Muscle layer of duodenum (tissue), 2 donors: ENCODE measurements around the gene ENPP1.
A peak's percentile ranks its signal among the peaks of the same experiment; 100 is the strongest.

Experiments
- H3K27ac ChIP-seq: one replicate; pipeline ENCODE4 v1.7.0; 2013; ENCODE audit warnings: mild to moderate bottlenecking, low read length
- H3K27me3 ChIP-seq: one replicate; pipeline ENCODE4 v1.7.0; 2013; ENCODE audit warnings: low read depth, mild to moderate bottlenecking, control low read depth, low read length
- H3K36me3 ChIP-seq, 2 donors: one replicate each; pipeline ENCODE4 v1.7.0; 2013; ENCODE audit warnings: low read length in 2 of 2, control low read depth in 1 of 2, mild to moderate bottlenecking in 1 of 2; ENCODE audit not compliant: insufficient read depth in 2 of 2, control insufficient read depth in 1 of 2
- H3K4me1 ChIP-seq, 2 donors: one replicate each; pipeline ENCODE4 v1.7.0; 2013; ENCODE audit warnings: low read length in 2 of 2, mild to moderate bottlenecking in 2 of 2, control low read depth in 1 of 2, moderate library complexity in 1 of 2; ENCODE audit not compliant: insufficient read depth in 2 of 2, control insufficient read depth in 1 of 2
- H3K4me3 ChIP-seq, 2 donors: one replicate each; pipeline ENCODE4 v1.7.0; 2013; ENCODE audit warnings: low read length in 2 of 2, low read depth in 1 of 2, mild to moderate bottlenecking in 1 of 2
- H3K9me3 ChIP-seq, 2 donors: one replicate each; pipeline ENCODE4 v1.7.0; 2013; ENCODE audit warnings: low read length in 2 of 2, control low read depth in 1 of 2, mild to moderate bottlenecking in 1 of 2; ENCODE audit not compliant: control insufficient read depth in 1 of 2
- donor health status: healthy.

The ENPP1 gene

DNA sequence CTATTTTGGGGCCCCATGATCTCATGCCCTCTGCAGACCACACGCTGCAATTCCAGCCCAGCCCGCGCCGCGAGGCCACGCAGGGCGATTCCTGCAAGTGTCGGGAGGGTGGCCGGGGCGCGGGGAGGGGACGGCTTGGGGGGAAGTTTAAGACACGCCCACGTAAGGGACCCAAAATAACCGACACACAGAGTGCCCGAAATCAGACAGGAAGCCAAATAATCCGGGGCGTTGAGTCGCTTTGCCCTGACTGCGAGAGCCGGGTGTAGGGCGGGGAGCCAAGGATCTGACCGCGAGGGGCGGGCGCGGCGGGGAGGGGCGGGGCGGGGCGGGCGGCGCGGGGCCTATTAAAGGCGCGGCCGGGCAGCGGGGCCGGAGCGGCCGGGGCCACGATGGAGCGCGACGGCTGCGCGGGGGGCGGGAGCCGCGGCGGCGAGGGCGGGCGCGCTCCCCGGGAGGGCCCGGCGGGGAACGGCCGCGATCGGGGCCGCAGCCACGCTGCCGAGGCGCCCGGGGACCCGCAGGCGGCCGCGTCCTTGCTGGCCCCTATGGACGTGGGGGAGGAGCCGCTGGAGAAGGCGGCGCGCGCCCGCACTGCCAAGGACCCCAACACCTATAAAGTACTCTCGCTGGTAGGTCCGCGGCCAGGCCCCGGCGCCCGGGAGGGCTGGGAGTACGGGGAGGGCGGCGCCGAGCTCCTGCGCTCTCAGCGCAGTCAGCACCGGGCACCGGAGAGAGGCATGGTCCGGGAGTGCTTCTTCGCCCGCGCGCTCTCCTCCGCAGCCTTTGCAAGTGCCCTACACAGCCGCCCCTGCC, at the start of gene ENPP1:
Gene ENPP1, plus strand, starts transcription at position 377 of the 816 bp plus-strand sequence. Its CDS starts 16 bp downstream, at position 393.
- Histone ChIP-seq H3K4me3 (peak within 1 kb of the TSS; percentile 70 to 75), H3K4me1 (no peaks in the 10 kb centered on the region), H3K27ac (no peak within 1 kb of the TSS), H3K9me3 (no peaks in the 10 kb centered on the region), H3K36me3 (no peaks in the 10 kb centered on the region), H3K27me3 (no peaks in the 10 kb centered on the region)

GRCh38 chr6:131758920-131759319, 48.9 kb upstream of the ENPP1 start:
- H3K9me3 ChIP-seq: no peaks in the 10 kb centered on the region
- no peaks in the 10 kb centered on the region for H3K27me3 ChIP-seq
- no peak overlapping the region for H3K4me3 ChIP-seq
- no peaks in the 10 kb centered on the region for H3K4me1 ChIP-seq
- no peak overlapping the region for H3K27ac ChIP-seq
- no peaks in the 10 kb centered on the region for H3K36me3 ChIP-seq

DNA sequence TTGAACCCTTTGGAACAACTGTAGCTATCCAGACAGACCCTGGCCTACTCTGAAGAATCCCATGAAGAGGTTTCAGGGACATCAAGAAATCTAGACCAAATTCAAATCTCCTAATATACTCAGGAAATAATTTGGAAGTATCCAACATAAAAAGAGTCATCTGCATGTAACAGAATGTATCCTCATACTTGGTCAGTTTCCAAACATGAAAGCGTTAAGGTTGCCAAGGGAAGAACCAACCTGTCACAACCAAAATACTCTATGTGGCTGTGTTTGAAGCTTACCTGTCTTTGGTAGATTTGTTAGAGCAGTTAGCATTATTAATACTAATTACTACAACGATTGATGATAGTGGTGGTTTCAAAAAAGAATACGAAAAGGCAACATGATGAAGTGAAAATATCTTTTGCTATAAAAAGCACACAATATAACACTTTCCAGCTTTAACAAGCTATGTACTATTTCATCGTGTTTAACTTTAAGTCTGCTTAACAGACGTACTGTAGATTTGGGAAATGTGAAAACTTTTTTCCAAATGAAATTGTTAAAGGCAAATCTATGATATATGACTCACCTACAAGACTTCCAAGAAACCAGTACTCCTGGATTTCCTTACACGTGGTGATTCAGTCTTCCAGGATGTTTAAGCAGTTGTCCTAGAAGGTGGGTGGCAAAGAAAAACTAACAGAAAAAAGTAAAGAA, 46.6 kb upstream of the ENPP1 start:
- Histone ChIP-seq H3K27ac (no peak overlapping the region), H3K4me1 (no peaks in the 10 kb centered on the region)

GRCh38 chr6:131761762-131762067, 46.1 kb upstream of the ENPP1 start:
- Histone ChIP-seq H3K36me3 (no peaks in the 10 kb centered on the region), H3K4me1 (no peaks in the 10 kb centered on the region), H3K9me3 (no peaks in the 10 kb centered on the region), H3K4me3 (no peak overlapping the region), H3K27ac (no peak overlapping the region), H3K27me3 (no peaks in the 10 kb centered on the region)

More for the DNA sequence above, 46.6 kb upstream of the ENPP1 start:
- Histone ChIP-seq H3K4me3 (no peak overlapping the region), H3K36me3 (no peaks in the 10 kb centered on the region), H3K9me3 (no peaks in the 10 kb centered on the region), H3K27me3 (no peaks in the 10 kb centered on the region)

GRCh38 chr6:131762984-131763383, 44.8 kb upstream of the ENPP1 start:
- H3K4me3 ChIP-seq: no peak overlapping the region
- H3K4me1 ChIP-seq: no peaks in the 10 kb centered on the region
- no peaks in the 10 kb centered on the region for H3K27me3 ChIP-seq
- H3K9me3 ChIP-seq: no peaks in the 10 kb centered on the region
- H3K36me3 ChIP-seq: no peaks in the 10 kb centered on the region
- no peak overlapping the region for H3K27ac ChIP-seq

DNA sequence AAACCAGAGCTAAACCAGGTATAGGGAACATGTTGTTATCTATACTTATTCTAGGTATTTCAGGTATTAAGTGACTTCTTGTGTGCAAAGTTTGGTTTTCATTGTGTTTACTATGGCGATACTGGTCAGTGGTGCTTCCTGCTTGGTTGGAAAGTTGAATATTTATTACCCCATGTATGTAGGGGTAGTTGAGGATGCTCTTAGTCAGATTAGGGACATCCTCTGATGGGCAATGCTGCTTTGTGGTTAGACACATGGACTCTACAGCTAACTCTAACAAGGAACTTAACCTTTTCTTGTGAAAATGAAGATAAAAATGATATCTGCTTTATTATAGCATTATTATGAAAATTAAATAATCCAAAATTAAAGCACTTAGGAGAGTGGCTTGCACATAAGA, 44.1 kb upstream of the ENPP1 start:
- Histone ChIP-seq H3K27ac (no peak overlapping the region), H3K4me3 (no peak overlapping the region), H3K36me3 (no peaks in the 10 kb centered on the region), H3K9me3 (no peaks in the 10 kb centered on the region), H3K4me1 (no peaks in the 10 kb centered on the region), H3K27me3 (no peaks in the 10 kb centered on the region)

DNA sequence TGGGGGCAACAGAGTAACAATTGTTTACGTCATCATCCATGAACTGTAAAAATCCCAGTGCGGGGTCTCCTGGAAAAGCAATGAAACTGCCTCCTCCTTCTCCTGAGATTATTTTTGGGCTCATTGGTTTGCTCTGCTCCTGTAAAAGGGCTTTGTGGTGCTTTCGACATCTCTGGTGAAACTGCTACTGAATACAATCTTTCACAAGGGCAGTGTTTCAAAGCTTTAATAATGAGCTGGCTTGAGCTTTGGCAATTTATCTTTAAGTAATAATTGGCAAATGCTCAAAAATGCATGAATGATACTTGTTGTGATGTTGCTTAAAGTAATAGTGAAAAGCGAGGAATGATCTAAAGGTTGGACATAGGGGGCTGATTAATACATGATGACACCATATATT, 43.5 kb upstream of the ENPP1 start:
- Histone ChIP-seq H3K4me1 (no peaks in the 10 kb centered on the region), H3K9me3 (no peaks in the 10 kb centered on the region), H3K27ac (no peak overlapping the region), H3K4me3 (no peak overlapping the region), H3K36me3 (no peaks in the 10 kb centered on the region), H3K27me3 (no peaks in the 10 kb centered on the region)

DNA sequence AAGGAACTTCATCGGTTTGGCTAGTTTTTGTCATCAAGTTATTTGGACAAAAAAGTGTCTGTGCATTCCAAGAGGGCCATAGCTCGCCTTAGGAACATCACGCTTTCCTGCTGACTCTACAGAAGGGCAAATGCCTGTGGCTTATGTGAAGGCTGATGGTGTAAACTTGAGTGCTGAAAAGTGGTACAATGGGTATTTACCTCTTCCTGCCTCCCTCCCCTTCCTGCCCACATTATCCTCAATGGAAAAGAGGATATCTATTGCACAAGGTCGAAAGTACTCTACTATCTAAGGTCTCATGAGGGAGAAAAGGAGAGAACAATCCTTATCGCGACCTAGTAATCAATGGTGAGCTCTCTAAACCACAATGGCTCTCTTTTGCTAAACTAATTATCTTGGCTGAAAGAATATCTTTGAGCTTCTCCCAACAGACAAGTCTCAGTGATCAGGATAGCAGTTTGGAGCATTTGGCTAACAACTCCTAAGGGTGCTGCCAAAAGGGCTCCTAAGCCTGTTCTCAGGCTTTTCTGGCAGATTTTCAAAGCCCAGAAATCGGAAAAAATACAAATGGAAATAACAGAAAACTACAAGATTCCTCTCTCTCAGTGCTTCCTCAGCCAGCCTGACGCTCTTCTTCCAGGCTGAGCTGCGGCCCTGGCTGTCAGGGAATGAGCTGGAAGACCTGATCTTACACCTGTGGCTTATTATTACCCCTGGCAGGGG, 42.6 kb upstream of the ENPP1 start:
- H3K36me3 ChIP-seq: no peaks in the 10 kb centered on the region
- no peaks in the 10 kb centered on the region for H3K27me3 ChIP-seq
- H3K9me3 ChIP-seq: no peaks in the 10 kb centered on the region
- H3K4me1 ChIP-seq: no peaks in the 10 kb centered on the region
- no peak overlapping the region for H3K4me3 ChIP-seq
- no peak overlapping the region for H3K27ac ChIP-seq

DNA sequence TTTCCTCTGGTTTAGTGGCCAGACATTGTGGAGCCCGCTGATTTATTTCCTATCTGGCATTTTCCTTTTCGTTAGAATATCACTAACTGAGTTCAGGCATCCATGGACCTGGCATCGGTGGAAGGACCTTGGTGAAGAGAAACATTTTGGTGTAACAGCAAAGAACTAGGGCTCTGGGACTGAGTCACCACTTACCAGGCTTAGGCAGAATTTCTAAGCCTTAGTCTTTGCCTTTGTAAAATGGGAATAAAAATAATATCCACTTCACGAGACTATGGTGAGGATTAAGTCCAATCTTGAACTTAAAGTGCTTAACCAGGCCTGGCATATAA, 42.0 kb upstream of the ENPP1 start:
- Histone ChIP-seq H3K4me1 (no peaks in the 10 kb centered on the region), H3K27me3 (no peaks in the 10 kb centered on the region), H3K4me3 (no peak overlapping the region), H3K36me3 (no peaks in the 10 kb centered on the region), H3K27ac (no peak overlapping the region), H3K9me3 (no peaks in the 10 kb centered on the region)

DNA sequence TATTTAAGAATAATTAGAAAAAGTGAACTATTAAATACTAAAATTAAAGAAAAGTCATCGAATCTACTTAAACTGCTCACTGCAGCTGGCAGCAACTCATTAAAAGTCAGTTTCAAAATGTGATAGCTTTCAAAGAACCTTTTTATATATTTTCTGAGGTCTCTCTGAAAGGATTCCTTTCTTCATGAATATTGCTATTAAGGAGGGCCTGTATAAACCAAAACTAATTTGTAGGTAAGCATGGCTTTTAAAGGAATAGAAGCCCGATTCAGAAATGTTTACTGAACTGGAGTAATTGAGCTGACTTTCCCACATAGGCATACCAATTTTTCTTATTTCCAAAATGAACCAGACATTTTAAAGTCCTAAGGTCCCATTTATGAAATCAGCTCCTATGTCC, 41.2 kb upstream of the ENPP1 start:
- Histone ChIP-seq H3K9me3 (no peaks in the 10 kb centered on the region), H3K27me3 (no peaks in the 10 kb centered on the region), H3K4me3 (no peak overlapping the region), H3K4me1 (no peaks in the 10 kb centered on the region), H3K27ac (no peak overlapping the region), H3K36me3 (no peaks in the 10 kb centered on the region)

GRCh38 chr6:131768964-131769363, 38.9 kb upstream of the ENPP1 start:
- H3K4me3 ChIP-seq: no peak overlapping the region
- no peaks in the 10 kb centered on the region for H3K9me3 ChIP-seq
- no peaks in the 10 kb centered on the region for H3K36me3 ChIP-seq
- H3K4me1 ChIP-seq: peaks cover 0 to 6% of the 10 kb centered on the region in 2 donors
- no peak overlapping the region for H3K27ac ChIP-seq
- no peaks in the 10 kb centered on the region for H3K27me3 ChIP-seq
